ENCODE results near the gene PPP1R14D. TPM values are rescaled to one million over a fixed set of nuclear protein-coding genes. Genes with fewer than 3 reads are reported as not detected.

Gene PPP1R14D
- total and polyA plus RNA-seq, 2 donors (not counting 3 experiments of a cell fraction or from before 2014, with no cell fraction given): not detected

GRCh38 chr15:40785164-40785563 lies 43.3 kb downstream of the PPP1R14D start:
- no peak for TF ChIP-seq JUN (IDR thresholded peaks at IDR 0.05; ENCODE audit: borderline replicate concordance, insufficient read depth, insufficient read length, low read depth)
- no peak for TF ChIP-seq FOS (IDR thresholded peaks at IDR 0.05; ENCODE audit: borderline replicate concordance, insufficient read depth, low read length)
- no peak for TF ChIP-seq POLR2AphosphoS5 (IDR thresholded peaks at IDR 0.05; ENCODE audit: insufficient read depth, low read depth, low read length)
- no peak for TF ChIP-seq EZH2 (IDR thresholded peaks at IDR 0.05; ENCODE audit: borderline replicate concordance, low read depth, low read length, severe bottlenecking)
- TF ChIP-seq GATA2 (IDR thresholded peaks at IDR 0.05; ENCODE audit: insufficient read depth, insufficient read length, low read depth, low read length): no peak
- no peak for TF ChIP-seq CTCF (IDR thresholded peaks at IDR 0.05; ENCODE audit: extremely low read depth in 1 of 2, insufficient read depth in 1 of 2, low read depth in 1 of 2, low read length in 2 of 2)
- TF ChIP-seq MYC (IDR thresholded peaks at IDR 0.05; ENCODE audit: low read depth, low read length): no peak
- TF ChIP-seq POLR2A (IDR thresholded peaks at IDR 0.05; ENCODE audit: low read depth, low read length): no peak
- TF ChIP-seq MAX (IDR thresholded peaks at IDR 0.05; ENCODE audit: insufficient read depth, insufficient read length): no peak
- Histone ChIP-seq H4K20me1 (replicated peaks; ENCODE audit: control insufficient read depth, extremely low read depth, insufficient read depth, low read length) (no peaks in the 10 kb centered on the region), H3K4me3 (replicated peaks in 1 of 3; ENCODE audit: insufficient read depth in 1 of 3, low read depth in 1 of 3, low read length in 3 of 3) (no peak overlapping the region), H3K79me2 (ENCODE audit: control insufficient read depth, insufficient read depth, low read length) (peaks cover 11% of the 10 kb centered on the region), H3K4me1 (ENCODE audit: control insufficient read depth, extremely low read depth, insufficient read depth, low read length) (peaks cover 15% of the 10 kb centered on the region), H3K36me3 (ENCODE audit: control insufficient read depth in 2 of 2, extremely low read depth in 1 of 2, insufficient read depth in 2 of 2, low read length in 2 of 2) (no peaks in the 10 kb centered on the region), H2AFZ (ENCODE audit: low read depth, low read length) (no peak overlapping the region), H3K27me3 (ENCODE audit: control insufficient read depth in 2 of 2, insufficient read depth in 2 of 2, low read length in 2 of 2) (no peaks in the 10 kb centered on the region), H3K9me3 (replicated peaks; ENCODE audit: control insufficient read depth, insufficient read depth, low read length) (no peaks in the 10 kb centered on the region), H3K9me1 (replicated peaks; ENCODE audit: control insufficient read depth, extremely low read depth, insufficient read depth, low read length) (no peaks in the 10 kb centered on the region), H3K9ac (replicated peaks; ENCODE audit: extremely low read depth, insufficient read depth, low read length) (no peak overlapping the region), H3K27ac (ENCODE audit: insufficient read depth, low read depth, low read length) (no peak overlapping the region), H3K4me2 (ENCODE audit: insufficient read depth, low read length) (no peak overlapping the region)
- intact Hi-C loops (cut with micrococcal nuclease): loop anchor here (5.0 kb wide), 1 partner anchor 107 kb away; the partner anchor contains the start of gene VPS18
- POLR2A ChIA-PET: no interaction called here
- DNase-seq (ENCODE audit: low read depth, low spot score) (no peak), FAIRE-seq (no peak)
- CTCF ChIA-PET: interaction anchor here (0.7 to 3.2 kb wide), 15 partner anchors 9 to 109 kb away, joined by 3 to 21 read pairs (median 5); partner anchors contain the start of genes DNAJC17, RAD51, SPINT1 and VPS18
- dilution Hi-C loops (cut with MboI; ENCODE audit: extremely low pct_ligation_motif_present, low sequenced_read_pairs): no loop called here
- no TSS peak for BruUV-seq (replicated peaks)

Measured in endothelial cell of umbilical vein (primary cell).